Ovary (tissue), 9 donors: ENCODE results near the gene FAM131A. TPM values are rescaled to one million over a fixed set of nuclear protein-coding genes. Genes with fewer than 3 reads are reported as not detected.

ENCODE experiments used
- DNase-seq, 5 donors: peaks; one replicate each; pipeline ENCODE4 v3.0.0-alpha.2; 2019 to 2020
- H3K27ac ChIP-seq, 2 donors: fragments of 200-600 bp; one replicate each; pipeline versions ENCODE4 v1.5.1 to v1.8.0; 2019 to 2022
- H3K27me3 ChIP-seq: fragments of 200-600 bp; one replicate; pipeline ENCODE4 v1.8.0; 2022
- H3K36me3 ChIP-seq: fragments of 200-600 bp; sonication (generic); one replicate; pipeline ENCODE4 v1.5.1; 2019
- H3K4me1 ChIP-seq: one replicate; pipeline ENCODE4 v1.8.1; 2013; ENCODE audit warnings: mild to moderate bottlenecking, moderate library complexity; ENCODE audit not compliant: insufficient read depth
- H3K4me3 ChIP-seq: fragments of 200-600 bp; sonication (generic); one replicate; pipeline ENCODE4 v1.5.1; 2017
- H3K9me3 ChIP-seq, 2 donors: fragments of 200-600 bp in 1 of 2; sonication (generic) in 1 of 2; one replicate each; pipeline versions ENCODE4 v1.5.1 to v1.8.1; 2013 to 2019; ENCODE audit warnings: mild to moderate bottlenecking in 1 of 2, moderate library complexity in 1 of 2
- CTCF ChIP-seq, 3 donors: fragments of 450-650 bp in 2 of 3; fragments of 200-600 bp in 1 of 3; IDR thresholded peaks; one replicate each; pipeline versions ENCODE4 v1.5.1 to v1.8.0; 2016 to 2022; ENCODE audit warnings: antibody characterized with exemption in 3 of 3, mild to moderate bottlenecking in 1 of 3
- EP300 ChIP-seq: sonication (generic); formaldehyde crosslinking; IDR thresholded peaks from one replicate; pipeline ENCODE4 v1.6.1; 2017; ENCODE audit warnings: antibody characterized with exemption
- POLR2A ChIP-seq: fragments of 450-650 bp; IDR thresholded peaks from one replicate; pipeline ENCODE4 v1.6.1; 2017; ENCODE audit warnings: antibody characterized with exemption, mild to moderate bottlenecking, moderate library complexity
- WGBS, 3 donors: extraction: QIAGEN DNeasy Blood & Tissue Kit in 1 of 3; methylation state at CpG; one replicate each; pipeline versions ENCODE4 v1.1.5 to v1.1.7; 2013 to 2017; 5-methylcytosine and 5-hydroxymethylcytosine counted together
- intact Hi-C, 4 donors: fragments of 100-400 bp; cut with DNase I; formaldehyde crosslinking; loops; one replicate each; pipeline versions ENCODE4 v1.11.0 to v1.15.1; 2022 to 2023
- polyA plus RNA-seq, 2 donors: library from polyadenylated mRNA; stranded (reverse); fragments of 200-250 nt in 1 of 2; fragments of 350-450 nt in 1 of 2; fragmentation: Illumina TruSeq in 1 of 2; extraction: RNeasy Lipid Tissue Mini Kit (QIAGEN cat#74804) in 1 of 2; gene quantifications; one replicate each; pipeline ENCODE4 v1.2.3, GENCODE V29; 2013 to 2014
- total RNA-seq, 7 donors: library from RNA; depleted of rRNA in 2 of 7; stranded (reverse); fragments of >200 nt in 2 of 7; fragmentation: NEBNext Ultra II Directional in 3 of 7; extraction: Animal tissue kit (Norgen Biotek cat#: 25700) in 3 of 7; gene quantifications; one replicate each; pipeline versions ENCODE4 v1.1.0 to v1.2.4, GENCODE V29; 2016 to 2023
- donor health status: DM: no; HTN: no; CAD: no; lungs with moderate emphysema.
- donor health status: DM: no; HTN: no; CAD: no.
- donor health status: Bipolar disorder and iron deficiency.
- donor health status: DM: yes; HTN: yes; CAD: no.
- donor health status: DM: no; HTN: no; CAD: no.
- donor health status: DM: yes; HTN: yes; CAD: no.

The FAM131A gene
- total and polyA plus RNA-seq, 9 donors, result 8.7 to 37.8 (median 27.1) TPM

GRCh38 chr3:184348057-184348382 lies 10.6 kb downstream of the FAM131A start:
- no peak overlapping the region for H3K4me3 ChIP-seq
- peak overlapping the region in 1 of 2 donors; percentile 43 for H3K27ac ChIP-seq
- no peaks in the 10 kb centered on the region for H3K27me3 ChIP-seq
- intact Hi-C loops, result loop anchor here in 1 of 4 donors (2.0 kb wide), 1 partner anchor 33 kb away; the partner anchor contains the start of gene CHRD
- H3K9me3 ChIP-seq, result no peaks in the 10 kb centered on the region
- H3K36me3 ChIP-seq, result no peaks in the 10 kb centered on the region
- TF ChIP-seq CTCF (IDR thresholded peaks at IDR 0.05), result no peak
- TF ChIP-seq POLR2A, result no peak
- no peak for TF ChIP-seq EP300
- WGBS, 3 donors, result 50 to 66% (median 57%) methylated on average over 4 of the region's 4 CpGs
- peaks cover 12% of the 10 kb centered on the region for H3K4me1 ChIP-seq
- no peak for DNase-seq

GRCh38 chr3:184349563-184350470 lies 12.4 kb downstream of the FAM131A start:
- H3K9me3 ChIP-seq, result no peaks in the 10 kb centered on the region
- DNase-seq, result no peak
- intact Hi-C loops, result loop anchor here in 2 of 4 donors (2.0 to 10.0 kb wide), 2 partner anchors 31 to 45 kb away; partner anchors contain the start of gene CHRD (in 1 of the 2)
- peaks cover 12% of the 10 kb centered on the region for H3K4me1 ChIP-seq
- H3K27me3 ChIP-seq, result no peaks in the 10 kb centered on the region
- H3K27ac ChIP-seq, result no peak overlapping the region
- no peak overlapping the region for H3K4me3 ChIP-seq
- H3K36me3 ChIP-seq, result no peaks in the 10 kb centered on the region
- no peak for TF ChIP-seq EP300
- TF ChIP-seq CTCF (IDR thresholded peaks at IDR 0.05), result no peak
- no peak for TF ChIP-seq POLR2A
- 72 to 83% (median 81%) methylated on average over 10 of the region's 10 CpGs for WGBS, 3 donors

GRCh38 chr3:184350618-184351017 lies 13.2 kb downstream of the FAM131A start:
- no peak overlapping the region for H3K4me3 ChIP-seq
- H3K27me3 ChIP-seq, result no peaks in the 10 kb centered on the region
- intact Hi-C loops, result loop anchor here in 1 of 4 donors (10.0 kb wide), 1 partner anchor 46 kb away; no protein-coding TSS in a partner anchor
- no peak for DNase-seq
- no peaks in the 10 kb centered on the region for H3K9me3 ChIP-seq
- H3K27ac ChIP-seq, result no peak overlapping the region
- peaks cover 12% of the 10 kb centered on the region for H3K4me1 ChIP-seq
- no peak for TF ChIP-seq CTCF (IDR thresholded peaks at IDR 0.05)
- no peak for TF ChIP-seq EP300
- TF ChIP-seq POLR2A, result no peak
- H3K36me3 ChIP-seq, result no peaks in the 10 kb centered on the region
- 92 to 97% (median 93%) methylated on average over 6 of the region's 6 CpGs for WGBS, 3 donors

GRCh38 chr3:184351511-184352148 lies 14.2 kb downstream of the FAM131A start:
- TF ChIP-seq CTCF (IDR thresholded peaks at IDR 0.05), result no peak
- no peak for TF ChIP-seq POLR2A
- no peak for TF ChIP-seq EP300
- peak in 3 of 5 donors; percentile 58 to 71 (median 66) for DNase-seq
- Histone ChIP-seq H3K4me1 (peaks cover 12% of the 10 kb centered on the region), H3K4me3 (no peak overlapping the region), H3K9me3 (no peaks in the 10 kb centered on the region), H3K36me3 (no peaks in the 10 kb centered on the region), H3K27me3 (no peaks in the 10 kb centered on the region), H3K27ac (peak overlapping the region in 1 of 2 donors; percentile 34)
- intact Hi-C loops, result loop anchor here in 1 of 4 donors (10.0 kb wide), 1 partner anchor 47 kb away; no protein-coding TSS in a partner anchor
- 21 to 26% (median 23%) methylated on average over 9 of the region's 9 CpGs for WGBS, 3 donors
